AG04450 (cell line): ENCODE results near the gene ZNF532. TPM values are rescaled to one million over a fixed set of nuclear protein-coding genes. Genes with fewer than 3 reads are reported as not detected.

ENCODE experiments used
- CTCF ChIA-PET: fragments of 300-600, 350-600 bp; formaldehyde crosslinking; extraction: SDS; loops from one replicate; lab custom pipeline; 2022; ENCODE audit warnings: antibody characterized with exemption, inconsistent platforms; lab: Charles Lee
- POLR2A ChIA-PET: fragments of 350-600 bp; formaldehyde crosslinking; extraction: SDS; loops from one replicate; lab custom pipeline; 2021; ENCODE audit warnings: antibody characterized with exemption, inconsistent platforms; lab: Yijun Ruan, JAX
- DNase-seq: peaks from one replicate; pipeline ENCODE4 v3.0.0-alpha.2; 2011; ENCODE audit warnings: low read depth, low spot score
- H3K27ac ChIP-seq: one replicate; pipeline ENCODE4 v1.5.1; 2012; ENCODE audit warnings: low read depth, low read length, control low read depth
- H3K27me3 ChIP-seq: one replicate; pipeline ENCODE4 v1.6.0; 2012; ENCODE audit warnings: low read length; ENCODE audit not compliant: control insufficient read depth, insufficient read depth
- H3K4me3 ChIP-seq: 2 replicates; pipeline ENCODE4 v1.5.1; 2011; ENCODE audit warnings: mild to moderate bottlenecking, low read depth, low read length, control low read depth
- H3K9me3 ChIP-seq: 2 replicates; pipeline ENCODE4 v1.5.1; 2012; ENCODE audit warnings: low read length; ENCODE audit not compliant: control insufficient read depth, insufficient read depth
- polyA plus RNA-seq: library from polyadenylated mRNA; depleted of rRNA; stranded (reverse); fragments of >200 nt; gene quantifications from 2 replicates; pipeline ENCODE4 v1.2.3, GENCODE V29; 2011
- TF ChIP-seq, protein P1 (sequence below): IDR thresholded peaks from 2 replicates; pipeline ENCODE4 v1.5.1; 2011; ENCODE audit warnings: low read depth, low read length, control low read depth, inconsistent platforms

Gene ZNF532
- polyA plus RNA-seq, 1 experiment, result 69.7 TPM

DNA sequence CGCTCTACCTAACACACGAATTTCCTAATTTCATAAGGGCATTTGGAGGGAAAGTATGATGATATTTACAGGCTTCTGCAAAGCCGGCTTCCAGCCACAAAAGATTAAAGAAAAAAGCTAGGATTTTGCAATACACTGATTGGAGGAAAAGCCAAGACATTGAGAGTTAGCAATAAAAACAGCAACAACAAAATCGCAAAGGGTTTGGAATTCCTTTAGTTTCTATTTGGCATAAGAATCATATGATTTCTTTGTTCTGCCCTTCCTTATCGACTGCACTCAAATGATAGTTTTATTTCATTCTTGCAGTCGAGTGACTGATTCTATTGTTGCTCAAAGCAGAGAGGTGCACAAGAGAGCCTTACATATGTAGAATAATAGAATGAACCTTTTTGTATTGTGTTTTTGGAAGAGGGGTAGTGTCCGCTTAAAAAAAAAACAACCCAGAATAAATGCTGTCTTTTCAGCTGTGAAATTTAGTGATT, 3.9 kb upstream of the ZNF532 start:
- H3K4me3 ChIP-seq, result no peak overlapping the region
- DNase-seq, result no peak
- no peaks in the 10 kb centered on the region for H3K9me3 ChIP-seq
- TF ChIP-seq, protein P1, sequence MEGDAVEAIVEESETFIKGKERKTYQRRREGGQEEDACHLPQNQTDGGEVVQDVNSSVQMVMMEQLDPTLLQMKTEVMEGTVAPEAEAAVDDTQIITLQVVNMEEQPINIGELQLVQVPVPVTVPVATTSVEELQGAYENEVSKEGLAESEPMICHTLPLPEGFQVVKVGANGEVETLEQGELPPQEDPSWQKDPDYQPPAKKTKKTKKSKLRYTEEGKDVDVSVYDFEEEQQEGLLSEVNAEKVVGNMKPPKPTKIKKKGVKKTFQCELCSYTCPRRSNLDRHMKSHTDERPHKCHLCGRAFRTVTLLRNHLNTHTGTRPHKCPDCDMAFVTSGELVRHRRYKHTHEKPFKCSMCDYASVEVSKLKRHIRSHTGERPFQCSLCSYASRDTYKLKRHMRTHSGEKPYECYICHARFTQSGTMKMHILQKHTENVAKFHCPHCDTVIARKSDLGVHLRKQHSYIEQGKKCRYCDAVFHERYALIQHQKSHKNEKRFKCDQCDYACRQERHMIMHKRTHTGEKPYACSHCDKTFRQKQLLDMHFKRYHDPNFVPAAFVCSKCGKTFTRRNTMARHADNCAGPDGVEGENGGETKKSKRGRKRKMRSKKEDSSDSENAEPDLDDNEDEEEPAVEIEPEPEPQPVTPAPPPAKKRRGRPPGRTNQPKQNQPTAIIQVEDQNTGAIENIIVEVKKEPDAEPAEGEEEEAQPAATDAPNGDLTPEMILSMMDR, result no peak
- H3K27ac ChIP-seq, result no peak overlapping the region
- no peaks in the 10 kb centered on the region for H3K27me3 ChIP-seq
- ChIA-PET CTCF (interaction anchor here (1.0 kb wide), 1 partner anchor 210 kb away, joined by 3 read pairs; no protein-coding TSS in a partner anchor), POLR2A (no interaction called here)

DNA sequence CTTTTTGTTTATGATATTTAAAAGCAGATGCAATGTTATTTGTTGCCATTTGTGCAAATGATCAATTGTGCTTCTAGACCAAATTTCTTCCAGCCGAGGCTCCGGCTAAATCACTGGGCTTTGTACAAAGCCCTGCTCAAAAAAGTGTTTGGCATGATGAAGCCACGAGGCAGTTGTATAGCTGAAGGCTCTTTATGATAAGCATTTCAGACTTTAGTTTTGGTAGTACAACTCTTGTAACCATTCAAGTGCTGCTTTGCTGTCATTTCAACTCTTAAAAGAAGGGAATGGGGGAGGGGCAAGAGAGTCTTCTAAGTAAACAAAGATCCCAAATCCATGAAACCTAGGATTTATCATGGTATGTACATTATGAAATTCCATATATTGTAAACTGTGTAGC, 3.3 kb upstream of the ZNF532 start:
- TF ChIP-seq, protein P1, result no peak
- Histone ChIP-seq H3K9me3 (no peaks in the 10 kb centered on the region), H3K27me3 (no peaks in the 10 kb centered on the region), H3K27ac (no peak overlapping the region), H3K4me3 (no peak overlapping the region)
- CTCF ChIA-PET, result interaction anchor here (1.0 kb wide), 1 partner anchor 209 kb away, joined by 3 read pairs; no protein-coding TSS in a partner anchor
- no peak for DNase-seq
- POLR2A ChIA-PET, result no interaction called here

DNA sequence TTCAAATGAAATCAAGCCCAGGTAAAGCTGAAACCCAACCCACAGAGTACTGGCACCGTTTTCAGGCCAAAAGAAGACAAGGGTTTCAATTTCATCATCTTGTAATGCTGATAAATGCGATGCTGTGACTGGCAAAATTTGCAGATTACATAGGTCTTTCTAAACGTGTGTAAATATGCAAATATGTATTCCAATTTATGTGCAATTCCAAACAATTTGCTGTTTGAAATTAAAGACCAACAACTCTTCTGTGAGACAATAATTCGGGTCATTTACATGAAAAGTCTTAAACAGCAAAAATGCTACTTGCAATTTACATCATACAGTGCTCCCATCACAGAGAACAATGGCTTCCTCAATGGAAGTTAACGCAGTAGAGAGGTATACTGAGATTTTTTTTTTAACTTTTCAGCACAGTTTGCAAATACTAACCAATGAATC, 2.8 kb upstream of the ZNF532 start:
- TF ChIP-seq, protein P1, result no peak
- H3K27ac ChIP-seq, result no peak overlapping the region
- no peak for DNase-seq
- ChIA-PET POLR2A (interaction anchor here (0.7 kb wide), 1 partner anchor 86 kb away, joined by 3 read pairs; no protein-coding TSS in a partner anchor), CTCF (no interaction called here)
- no peaks in the 10 kb centered on the region for H3K27me3 ChIP-seq
- no peak overlapping the region for H3K4me3 ChIP-seq
- H3K9me3 ChIP-seq, result no peaks in the 10 kb centered on the region

DNA sequence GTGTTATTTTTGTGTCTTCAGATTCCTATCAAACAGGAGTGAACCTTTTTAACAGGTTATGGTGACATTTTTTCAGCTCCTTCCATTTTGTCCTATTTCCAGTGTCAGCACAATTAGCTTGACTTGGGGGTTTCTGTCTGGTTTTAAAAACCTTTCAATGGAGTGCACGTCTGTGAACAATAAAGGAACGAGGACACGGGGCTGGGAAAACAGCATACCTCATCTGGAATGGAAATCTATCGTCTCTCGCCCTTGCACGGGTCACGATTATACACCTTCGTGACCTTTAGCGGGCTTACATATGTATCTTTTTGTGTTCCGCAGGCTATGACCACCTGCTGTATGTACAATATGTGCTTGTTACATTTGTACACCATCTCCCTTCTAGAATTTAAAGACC, 2.3 kb upstream of the ZNF532 start:
- CTCF ChIA-PET, result no interaction called here
- TF ChIP-seq, protein P1, result no peak
- Histone ChIP-seq H3K4me3 (no peak overlapping the region), H3K27ac (no peak overlapping the region), H3K27me3 (no peaks in the 10 kb centered on the region), H3K9me3 (no peaks in the 10 kb centered on the region)
- no peak for DNase-seq
- POLR2A ChIA-PET, result interaction anchor here (0.7 kb wide), 1 partner anchor 87 kb away, joined by 3 read pairs; no protein-coding TSS in a partner anchor

DNA sequence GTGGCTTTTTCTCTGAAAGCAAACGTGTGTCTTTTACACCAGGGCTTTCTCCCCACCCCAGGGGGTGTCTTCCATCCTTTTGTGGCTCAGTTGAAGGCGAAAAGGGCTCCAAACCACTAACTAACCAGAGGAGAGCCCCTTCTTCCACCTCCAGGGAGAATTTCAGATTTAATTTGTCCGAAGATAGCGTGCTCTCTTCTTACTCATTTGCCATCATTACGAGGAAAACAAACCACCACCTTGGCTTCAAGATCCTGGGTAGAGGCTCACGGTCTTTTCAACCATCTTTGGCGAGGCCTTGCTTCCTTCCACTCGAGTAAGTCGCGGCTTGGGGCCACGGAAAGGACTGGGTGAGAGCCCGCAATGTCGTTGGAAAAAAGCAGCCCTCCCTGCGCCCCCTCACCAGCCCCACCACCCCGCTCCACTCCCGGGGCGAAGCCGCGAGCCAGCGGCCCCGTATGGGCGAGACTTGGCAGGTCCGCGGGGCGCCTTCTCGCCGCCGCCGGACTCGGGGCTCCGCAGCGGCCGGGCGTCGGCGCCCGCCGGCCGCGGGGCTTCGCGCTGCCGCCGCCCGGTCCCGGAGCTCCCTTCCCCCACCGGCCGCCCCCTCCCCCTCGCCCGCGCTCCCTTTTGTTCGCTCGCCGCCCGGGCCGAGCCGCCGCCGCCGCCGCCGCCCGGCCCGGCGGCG, 1.7 kb upstream of the ZNF532 start:
- ChIA-PET CTCF (no interaction called here), POLR2A (interaction anchor here (0.7 kb wide), 1 partner anchor 88 kb away, joined by 3 read pairs; no protein-coding TSS in a partner anchor)
- H3K27ac ChIP-seq, result peak overlapping the region; percentile 65
- H3K4me3 ChIP-seq, result peak overlapping the region; percentile 58
- no peaks in the 10 kb centered on the region for H3K9me3 ChIP-seq
- no peak for DNase-seq
- H3K27me3 ChIP-seq, result no peaks in the 10 kb centered on the region
- TF ChIP-seq, protein P1, result no peak
